NOMO-1 treated with DMSO at 0.1 percent for 48 hours (cell line): Measurements from ENCODE around the gene RIPK1.
A peak's percentile ranks its signal among the peaks of the same experiment; 100 is the strongest.

ENCODE experiments used
- DNase-seq: peaks from one replicate; lab custom pipeline; 2025; ENCODE audit not compliant: unreplicated experiment; lab: John Stamatoyannopoulos, UW

The RIPK1 gene

GRCh38 chr6:3079682-3080081 lies 11.4 kb downstream of the RIPK1 start:
- no peak for DNase-seq

- no peak for DNase-seq
Observed at GRCh38 chr6:3081960-3082359, 13.7 kb downstream of the RIPK1 start.

- DNase-seq = no peak
Observed at GRCh38 chr6:3085074-3085473, 16.8 kb downstream of the RIPK1 start.

GRCh38 chr6:3086282-3086946 lies 18.1 kb downstream of the RIPK1 start:
- no peak for DNase-seq

GRCh38 chr6:3088446-3088845 lies 20.2 kb downstream of the RIPK1 start:
- DNase-seq = no peak

- DNase-seq = no peak
Observed at GRCh38 chr6:3088968-3089367, 20.7 kb downstream of the RIPK1 start.

- no peak for DNase-seq
Observed at GRCh38 chr6:3090013-3090412, 21.7 kb downstream of the RIPK1 start.

GRCh38 chr6:3094815-3095214 lies 26.5 kb downstream of the RIPK1 start:
- DNase-seq = no peak

GRCh38 chr6:3102875-3103274 lies 34.6 kb downstream of the RIPK1 start:
- DNase-seq = no peak

- no peak for DNase-seq
Observed at GRCh38 chr6:3108746-3109414, 40.6 kb downstream of the RIPK1 start.

- no peak for DNase-seq
Observed at GRCh38 chr6:3109761-3110160, 41.5 kb downstream of the RIPK1 start.

- DNase-seq = no peak
Observed at GRCh38 chr6:3114377-3114776, 46.1 kb downstream of the RIPK1 start.

GRCh38 chr6:3117912-3118352 lies 49.6 kb downstream of the RIPK1 start:
- DNase-seq = no peak

GRCh38 chr6:3118353-3119039 lies 50.2 kb downstream of the RIPK1 start, which contains the start of gene BPHL:
Gene BPHL (plus strand): TSS chr6:3118711. CDS start chr6:3118741, 30 bp downstream.
- peak; percentile 89 for DNase-seq

GRCh38 chr6:3119040-3119723 lies 50.9 kb downstream of the RIPK1 start:
- DNase-seq = peak; percentile 5

GRCh38 chr6:3120765-3121089 lies 52.4 kb downstream of the RIPK1 start:
- DNase-seq = no peak

- DNase-seq = no peak
Observed at GRCh38 chr6:3122823-3123182, 54.5 kb downstream of the RIPK1 start.

- no peak for DNase-seq
Observed at GRCh38 chr6:3124667-3125066, 56.4 kb downstream of the RIPK1 start.

- no peak for DNase-seq
Observed at GRCh38 chr6:3125815-3126214, 57.5 kb downstream of the RIPK1 start.

- DNase-seq = no peak
Observed at GRCh38 chr6:3128356-3129108, 60.2 kb downstream of the RIPK1 start.

GRCh38 chr6:3131695-3132094 lies 63.4 kb downstream of the RIPK1 start:
- DNase-seq = no peak
